HG03460 (cell line): ENCODE results near the gene LMF1.

Source experiments
- ATAC-seq: cut with Tn5 transposase; IDR thresholded peaks from one replicate; pipeline ENCODE4 v1.9.1; 2021; ENCODE audit not compliant: unreplicated experiment

Gene LMF1

GRCh38 chr16:1003391-1004347 lies 32.9 kb upstream of the LMF1 start:
- ATAC-seq, result no peak

- no peak for ATAC-seq
Observed at GRCh38 chr16:1002399-1003166, 31.8 kb upstream of the LMF1 start.

GRCh38 chr16:1001096-1001495 lies 30.3 kb upstream of the LMF1 start:
- no peak for ATAC-seq

- ATAC-seq, result no peak
Observed at GRCh38 chr16:1000608-1001007, 29.8 kb upstream of the LMF1 start.

- ATAC-seq, result no peak
Observed at GRCh38 chr16:999677-1000076, 28.9 kb upstream of the LMF1 start.

GRCh38 chr16:998615-999014 lies 27.8 kb upstream of the LMF1 start:
- ATAC-seq, result no peak

- no peak for ATAC-seq
Observed at GRCh38 chr16:998211-998610, 27.4 kb upstream of the LMF1 start.

GRCh38 chr16:997440-998051 lies 26.8 kb upstream of the LMF1 start:
- ATAC-seq, result no peak

GRCh38 chr16:996681-997080 lies 25.9 kb upstream of the LMF1 start:
- ATAC-seq, result no peak

GRCh38 chr16:995783-996182 lies 25.0 kb upstream of the LMF1 start:
- no peak for ATAC-seq

- ATAC-seq, result no peak
Observed at GRCh38 chr16:995087-995486, 24.3 kb upstream of the LMF1 start.

- ATAC-seq, result no peak
Observed at GRCh38 chr16:993731-994130, 22.9 kb upstream of the LMF1 start.

- ATAC-seq, result no peak
Observed at GRCh38 chr16:991773-992172, 21.0 kb upstream of the LMF1 start.

- no peak for ATAC-seq
Observed at GRCh38 chr16:991345-991744, 20.6 kb upstream of the LMF1 start.

GRCh38 chr16:990516-991291 lies 19.9 kb upstream of the LMF1 start:
- no peak for ATAC-seq

- ATAC-seq, result no peak
Observed at GRCh38 chr16:989354-989814, 18.6 kb upstream of the LMF1 start.

- ATAC-seq, result no peak
Observed at GRCh38 chr16:988471-989353, 17.9 kb upstream of the LMF1 start.

- ATAC-seq, result no peak
Observed at GRCh38 chr16:987906-988305, 17.1 kb upstream of the LMF1 start.

- no peak for ATAC-seq
Observed at GRCh38 chr16:986925-987582, 16.3 kb upstream of the LMF1 start.
